Spleen (tissue), 11 donors: ENCODE results near the gene MAP3K14. TPM values are rescaled to one million over a fixed set of nuclear protein-coding genes. Genes with fewer than 3 reads are reported as not detected.

Source experiments
- DNase-seq: peaks from one replicate; pipeline ENCODE4 v3.0.0-alpha.2; 2020
- H3K27ac ChIP-seq, 8 donors: fragments of 200-600 bp; sonication (generic) in 7 of 8; 1 replicate in 4 of 8; 2 replicates in 4 of 8; pipeline versions ENCODE4 v1.5.0 to v1.8.0; 2016 to 2021; ENCODE audit warnings: inconsistent platforms in 4 of 8, mild to moderate bottlenecking in 4 of 8, moderate library complexity in 1 of 8
- H3K27me3 ChIP-seq, 7 donors: fragments of 200-600 bp; sonication (generic) in 6 of 7; replicated peaks in 1 of 7; 1 replicate in 4 of 7; 2 replicates in 3 of 7; pipeline versions ENCODE4 v1.5.0 to v1.8.0; 2016 to 2021; ENCODE audit warnings: inconsistent platforms in 3 of 7, mild to moderate bottlenecking in 1 of 7
- H3K36me3 ChIP-seq, 6 donors: fragments of 200-600 bp; sonication (generic) in 5 of 6; 1 replicate in 4 of 6; 2 replicates in 2 of 6; pipeline versions ENCODE4 v1.5.0 to v1.8.0; 2016 to 2021; ENCODE audit warnings: inconsistent platforms in 2 of 6
- H3K4me1 ChIP-seq, 6 donors: fragments of 200-600 bp; sonication (generic) in 5 of 6; 1 replicate in 3 of 6; 2 replicates in 3 of 6; pipeline versions ENCODE4 v1.5.0 to v1.8.0; 2016 to 2021; ENCODE audit warnings: inconsistent platforms in 3 of 6
- H3K4me3 ChIP-seq, 8 donors: fragments of 200-600 bp; sonication (generic) in 7 of 8; 1 replicate in 4 of 8; 2 replicates in 4 of 8; pipeline versions ENCODE4 v1.5.0 to v1.8.0; 2016 to 2021; ENCODE audit warnings: inconsistent platforms in 4 of 8, mild to moderate bottlenecking in 4 of 8, moderate library complexity in 2 of 8
- H3K9me3 ChIP-seq, 8 donors: fragments of 200-600 bp; sonication (generic) in 7 of 8; 1 replicate in 4 of 8; 2 replicates in 4 of 8; pipeline versions ENCODE4 v1.5.0 to v1.8.0; 2016 to 2021; ENCODE audit warnings: inconsistent platforms in 4 of 8
- CTCF ChIP-seq, 11 experiments: fragments of 200-600 bp in 7 of 11; fragments of 450-650 bp in 4 of 11; sonication (generic) in 4 of 11; IDR thresholded peaks in 8 of 11; conservative IDR thresholded peaks in 3 of 11; 1 replicate in 7 of 11; 2 replicates in 4 of 11; pipeline versions ENCODE4 v1.4.0 to v1.8.0; 2016 to 2021; ENCODE audit warnings: antibody characterized with exemption in 11 of 11, inconsistent platforms in 4 of 11, mild to moderate bottlenecking in 1 of 11
- POLR2A ChIP-seq, 3 donors: fragments of 450-650 bp; IDR thresholded peaks; one replicate each; pipeline ENCODE4 v1.5.1; 2017; ENCODE audit warnings: antibody characterized with exemption in 3 of 3, mild to moderate bottlenecking in 1 of 3
- POLR2AphosphoS5 ChIP-seq, 3 donors: sonication (generic); formaldehyde crosslinking; IDR thresholded peaks; one replicate each; pipeline ENCODE4 v1.5.1; 2017; ENCODE audit warnings: antibody characterized with exemption in 3 of 3
- WGBS, 5 donors: extraction: QIAGEN DNeasy Blood & Tissue Kit in 3 of 5; methylation state at CpG; one replicate each; pipeline versions ENCODE4 v1.1.5 to v1.1.7; 2013 to 2018; 5-methylcytosine and 5-hydroxymethylcytosine counted together
- intact Hi-C: fragments of 100-400 bp; cut with DNase I; formaldehyde crosslinking; loops from one replicate; pipeline ENCODE4 v1.15.0; 2023; ENCODE audit warnings: low total_unique reads
- polyA plus RNA-seq, 3 donors: library from polyadenylated mRNA; stranded (reverse); fragments of 200-250 nt; gene quantifications; one replicate each; pipeline ENCODE4 v1.2.1, GENCODE V29; 2013
- total RNA-seq, 7 donors: library from RNA; depleted of rRNA in 3 of 7; stranded (reverse); fragments of >200 nt in 3 of 7; fragmentation: NEBNext Ultra II Directional in 4 of 7; extraction: Animal tissue kit (Norgen Biotek cat#: 25700) in 4 of 7; gene quantifications; one replicate each; pipeline versions ENCODE4 v1.1.0 to v1.2.1, GENCODE V29; 2016 to 2021
- donor health status: healthy with polysubstance abuse.
- donor health status: DM: no; HTN: no; CAD: no; lungs with moderate emphysema.
- donor health status: DM: no; HTN: no; CAD: no.
- donor health status: Bipolar disorder and iron deficiency.
- donor health status: healthy.
- donor health status: DM: no; HTN: no; CAD: no.
- donor health status: DM: yes; HTN: yes; CAD: no.

The MAP3K14 gene
- total and polyA plus RNA-seq, 10 donors = 17.3 to 36.3 (median 28.0) TPM

GRCh38 chr17:45241328-45242028 is 75.3 kb downstream of the MAP3K14 start:
- TF ChIP-seq POLR2A (IDR thresholded peaks at IDR 0.05) (no peak), POLR2AphosphoS5 (IDR thresholded peaks at IDR 0.05) (peak in 1 of 3 donors; percentile 72)
- intact Hi-C loops = no loop called here

GRCh38 chr17:45240905-45241327 is 75.9 kb downstream of the MAP3K14 start:
- peaks cover 0 to 25% (median 9%) of the 10 kb centered on the region in 7 donors for H3K27me3 ChIP-seq
- intact Hi-C loops = no loop called here
- H3K4me3 ChIP-seq = no peak overlapping the region
- H3K36me3 ChIP-seq = peaks cover 2 to 100% (median 95%) of the 10 kb centered on the region in 6 donors
- no peaks in the 10 kb centered on the region for H3K9me3 ChIP-seq
- peaks cover 0 to 45% (median 10%) of the 10 kb centered on the region in 6 donors for H3K4me1 ChIP-seq
- WGBS, 5 donors = 66 to 94% (median 82%) methylated on average over 19 to 21 of the region's 21 CpGs
- DNase-seq = no peak
- TF ChIP-seq POLR2AphosphoS5 (IDR thresholded peaks at IDR 0.05) (peak in 2 of 3 donors; percentile 5 to 73), POLR2A (IDR thresholded peaks at IDR 0.05) (no peak)
- no peak overlapping the region for H3K27ac ChIP-seq

More at GRCh38 chr17:45241328-45242028, 75.3 kb downstream of the MAP3K14 start:
- Histone ChIP-seq H3K9me3 (no peaks in the 10 kb centered on the region), H3K27ac (no peak overlapping the region), H3K36me3 (peaks cover 2 to 100% (median 98%) of the 10 kb centered on the region in 6 donors), H3K4me1 (peaks cover 2 to 45% (median 14%) of the 10 kb centered on the region in 6 donors), H3K27me3 (peaks cover 0 to 25% (median 9%) of the 10 kb centered on the region in 7 donors), H3K4me3 (no peak overlapping the region)
- no peak for DNase-seq
- WGBS, 5 donors = 56 to 78% (median 75%) methylated on average over 39 to 62 of the region's 62 CpGs

- 88 to 97% (median 93%) methylated on average over 7 of the region's 7 CpGs for WGBS, 5 donors
- Histone ChIP-seq H3K4me3 (no peak overlapping the region), H3K9me3 (no peaks in the 10 kb centered on the region), H3K36me3 (peaks cover 2 to 100% (median 77%) of the 10 kb centered on the region in 6 donors), H3K27me3 (peaks cover 0 to 31% (median 9%) of the 10 kb centered on the region in 7 donors), H3K27ac (peak overlapping the region in 1 of 8 donors; percentile 11), H3K4me1 (peaks cover 3 to 57% (median 24%) of the 10 kb centered on the region in 6 donors)
- TF ChIP-seq CTCF (IDR thresholded peaks at IDR 0.05 in 8 of 11, conservative IDR thresholded peaks at IDR 0.05 in 3 of 11) (no peak), POLR2A (IDR thresholded peaks at IDR 0.05) (no peak), POLR2AphosphoS5 (IDR thresholded peaks at IDR 0.05) (peak in 1 of 3 donors; percentile 44)
- intact Hi-C loops = no loop called here
- DNase-seq = no peak
These were observed 78.6 kb downstream of the MAP3K14 start for GRCh38 chr17:45238155-45238774.

- no peaks in the 10 kb centered on the region for H3K9me3 ChIP-seq
- WGBS, 5 donors = 83 to 96% (median 85%) methylated on average over 2 of the region's 2 CpGs
- intact Hi-C loops = no loop called here
- H3K27me3 ChIP-seq = peaks cover 0 to 31% (median 9%) of the 10 kb centered on the region in 7 donors
- peaks cover 2 to 100% (median 76%) of the 10 kb centered on the region in 6 donors for H3K36me3 ChIP-seq
- TF ChIP-seq CTCF (IDR thresholded peaks at IDR 0.05 in 8 of 11, conservative IDR thresholded peaks at IDR 0.05 in 3 of 11) = no peak
- TF ChIP-seq POLR2A (IDR thresholded peaks at IDR 0.05) = no peak
- peak in 1 of 3 donors; percentile 2 for TF ChIP-seq POLR2AphosphoS5 (IDR thresholded peaks at IDR 0.05)
- H3K27ac ChIP-seq = peak overlapping the region in 1 of 8 donors; percentile 9
- peaks cover 3 to 59% (median 27%) of the 10 kb centered on the region in 6 donors for H3K4me1 ChIP-seq
- no peak for DNase-seq
- H3K4me3 ChIP-seq = no peak overlapping the region
These were observed 79.1 kb downstream of the MAP3K14 start for GRCh38 chr17:45237686-45238085.

GRCh38 chr17:45236282-45236606 is 80.6 kb downstream of the MAP3K14 start:
- no peaks in the 10 kb centered on the region for H3K9me3 ChIP-seq
- DNase-seq = peak; percentile 62
- peaks cover 2 to 100% (median 66%) of the 10 kb centered on the region in 6 donors for H3K36me3 ChIP-seq
- intact Hi-C loops = no loop called here
- H3K4me3 ChIP-seq = no peak overlapping the region
- peak overlapping the region in 2 of 8 donors; percentile 72 to 99 for H3K27ac ChIP-seq
- peaks cover 3 to 61% (median 36%) of the 10 kb centered on the region in 6 donors for H3K4me1 ChIP-seq
- TF ChIP-seq POLR2AphosphoS5 (IDR thresholded peaks at IDR 0.05) = no peak
- no peak for TF ChIP-seq CTCF (IDR thresholded peaks at IDR 0.05 in 8 of 11, conservative IDR thresholded peaks at IDR 0.05 in 3 of 11)
- no peak for TF ChIP-seq POLR2A (IDR thresholded peaks at IDR 0.05)
- peaks cover 0 to 20% (median 8%) of the 10 kb centered on the region in 7 donors for H3K27me3 ChIP-seq
- 76 to 89% (median 84%) methylated on average over 3 to 5 of the region's 5 CpGs for WGBS, 5 donors
